Ascending aorta (tissue), 2 donors: Measurements from ENCODE around the gene UBE4B. TPM values are rescaled to one million over a fixed set of nuclear protein-coding genes. Genes with fewer than 3 reads are reported as not detected.
A peak's percentile ranks its signal among the peaks of the same experiment; 100 is the strongest.

Source experiments
- DNase-seq, 2 donors: peaks; one replicate each; pipeline ENCODE4 v3.0.0-alpha.2; 2019; ENCODE audit warnings: low spot score in 2 of 2
- H3K27ac ChIP-seq, 2 donors: fragments of 200-600 bp; sonication (generic); one replicate each; pipeline ENCODE4 v1.5.1; 2016 to 2017; ENCODE audit warnings: mild to moderate bottlenecking in 1 of 2
- H3K27me3 ChIP-seq: fragments of 200-600 bp; sonication (generic); one replicate; pipeline ENCODE4 v1.5.1; 2017
- H3K36me3 ChIP-seq, 2 donors: fragments of 200-600 bp; sonication (generic); one replicate each; pipeline ENCODE4 v1.5.1; 2016
- H3K4me1 ChIP-seq, 2 donors: fragments of 200-600 bp; sonication (generic); one replicate each; pipeline ENCODE4 v1.5.1; 2016 to 2017; ENCODE audit warnings: mild to moderate bottlenecking in 1 of 2
- H3K4me3 ChIP-seq, 2 donors: fragments of 200-600 bp; sonication (generic); one replicate each; pipeline ENCODE4 v1.5.1; 2016 to 2017; ENCODE audit warnings: mild to moderate bottlenecking in 1 of 2
- H3K9me3 ChIP-seq, 2 donors: fragments of 200-600 bp; sonication (generic); one replicate each; pipeline ENCODE4 v1.5.1; 2016
- CTCF ChIP-seq, 3 experiments: fragments of 200-600 bp in 2 of 3; fragments of 450-650 bp in 1 of 3; sonication (generic) in 2 of 3; IDR thresholded peaks; one replicate each; pipeline ENCODE4 v1.5.1; 2016 to 2019; ENCODE audit warnings: antibody characterized with exemption in 3 of 3, mild to moderate bottlenecking in 1 of 3, moderate library complexity in 1 of 3
- intact Hi-C: fragments of 100-400 bp; cut with DNase I; formaldehyde crosslinking; loops from one replicate; pipeline ENCODE4 v1.15.1; 2023
- total RNA-seq: library from RNA; depleted of rRNA; stranded (reverse); fragments of >200 nt; gene quantifications from one replicate; pipeline ENCODE4 v1.1.0, GENCODE V29; 2016

The UBE4B gene
- total RNA-seq, 1 donor from 2014 or later: 35.2 TPM

- H3K36me3 ChIP-seq: peaks cover 15 to 17% of the 10 kb centered on the region in 2 donors
- no peaks in the 10 kb centered on the region for H3K9me3 ChIP-seq
- peak overlapping the region in 1 of 2 donors; percentile 14 for H3K4me3 ChIP-seq
- H3K27me3 ChIP-seq: no peaks in the 10 kb centered on the region
- peaks cover 4 to 27% of the 10 kb centered on the region in 2 donors for H3K4me1 ChIP-seq
- peak overlapping the region; percentile 68 to 74 for H3K27ac ChIP-seq
- TF ChIP-seq CTCF (IDR thresholded peaks at IDR 0.05): no peak
- intact Hi-C loops: loop anchor here (5.0 kb wide), 1 partner anchor 81 kb away; no protein-coding TSS in a partner anchor
- no peak for DNase-seq
Measured at GRCh38 chr1:10046356-10047085, 13.8 kb downstream of the UBE4B start.

- intact Hi-C loops: loop anchor here (5.0 kb wide), 1 partner anchor 79 kb away; no protein-coding TSS in a partner anchor
- Histone ChIP-seq H3K27ac (peak overlapping the region; percentile 68 to 74), H3K4me1 (peaks cover 4 to 27% of the 10 kb centered on the region in 2 donors), H3K4me3 (no peak overlapping the region), H3K9me3 (no peaks in the 10 kb centered on the region), H3K27me3 (no peaks in the 10 kb centered on the region), H3K36me3 (peaks cover 5 to 6% of the 10 kb centered on the region in 2 donors)
- no peak for DNase-seq
- TF ChIP-seq CTCF (IDR thresholded peaks at IDR 0.05): no peak
Measured at GRCh38 chr1:10048601-10049000, 15.8 kb downstream of the UBE4B start.

GRCh38 chr1:10050611-10051010 lies 17.9 kb downstream of the UBE4B start:
- peak overlapping the region in 1 of 2 donors; percentile 3 for H3K27ac ChIP-seq
- TF ChIP-seq CTCF (IDR thresholded peaks at IDR 0.05): no peak
- H3K4me3 ChIP-seq: no peak overlapping the region
- no peaks in the 10 kb centered on the region for H3K9me3 ChIP-seq
- peaks cover 0 to 3% of the 10 kb centered on the region in 2 donors for H3K36me3 ChIP-seq
- no peak for DNase-seq
- no peaks in the 10 kb centered on the region for H3K27me3 ChIP-seq
- intact Hi-C loops: no loop called here
- peaks cover 4 to 26% of the 10 kb centered on the region in 2 donors for H3K4me1 ChIP-seq

- Histone ChIP-seq H3K27ac (no peak overlapping the region), H3K9me3 (no peaks in the 10 kb centered on the region), H3K4me1 (peaks cover 6 to 23% of the 10 kb centered on the region in 2 donors), H3K27me3 (no peaks in the 10 kb centered on the region), H3K4me3 (no peak overlapping the region), H3K36me3 (peaks cover 0 to 3% of the 10 kb centered on the region in 2 donors)
- intact Hi-C loops: no loop called here
- DNase-seq: no peak
- TF ChIP-seq CTCF (IDR thresholded peaks at IDR 0.05): no peak
Measured at GRCh38 chr1:10051656-10052055, 18.9 kb downstream of the UBE4B start.

- intact Hi-C loops: no loop called here
- Histone ChIP-seq H3K9me3 (no peaks in the 10 kb centered on the region), H3K36me3 (peaks cover 0 to 3% of the 10 kb centered on the region in 2 donors), H3K4me3 (no peak overlapping the region), H3K4me1 (peaks cover 6 to 21% of the 10 kb centered on the region in 2 donors), H3K27me3 (no peaks in the 10 kb centered on the region), H3K27ac (no peak overlapping the region)
- no peak for DNase-seq
- TF ChIP-seq CTCF (IDR thresholded peaks at IDR 0.05): no peak
Measured at GRCh38 chr1:10052347-10052746, 19.6 kb downstream of the UBE4B start.
